GM21786 (cell line): ENCODE measurements around the gene PPM1L.
"Not testable (repeated sequence)": the region's sequence is repeated elsewhere in the genome, so short reads cannot be mapped to it uniquely, and the experiment has no call there.

Experiments used
- ATAC-seq: cut with Tn5 transposase; IDR thresholded peaks from one replicate; pipeline ENCODE4 v1.9.1; 2021; ENCODE audit not compliant: unreplicated experiment

PPM1L gene

DNA sequence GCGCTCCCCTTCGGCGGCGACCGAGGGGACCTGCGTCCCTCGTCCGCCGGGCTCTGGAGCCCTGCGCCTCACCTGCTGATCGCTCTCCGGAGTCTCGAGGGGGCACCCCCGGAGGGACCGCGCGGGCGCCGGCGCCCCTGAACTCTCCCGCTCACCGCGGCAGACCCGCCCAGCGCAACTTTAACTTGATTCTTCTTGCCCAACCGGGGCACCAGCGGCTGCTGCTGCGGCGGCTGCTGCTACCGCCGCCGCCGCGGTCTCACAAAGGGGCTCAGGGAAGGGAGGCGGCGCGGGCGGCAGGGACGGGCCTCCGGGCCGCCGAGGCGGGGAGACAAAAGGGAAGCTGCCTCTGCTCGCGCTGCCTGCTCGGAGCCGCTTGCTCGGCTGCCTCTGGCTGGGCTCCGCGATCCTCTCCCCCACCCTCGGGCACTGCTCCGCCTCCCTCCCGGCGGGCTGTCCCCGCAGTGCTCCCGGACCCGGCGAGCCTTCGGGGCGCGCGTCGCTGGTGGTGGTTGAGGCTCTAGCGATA is at the start of gene PPM1L:
PPM1L (plus strand) TSS at position 456 of the 529 bp plus-strand sequence.
- peak; percentile 38 for ATAC-seq

DNA sequence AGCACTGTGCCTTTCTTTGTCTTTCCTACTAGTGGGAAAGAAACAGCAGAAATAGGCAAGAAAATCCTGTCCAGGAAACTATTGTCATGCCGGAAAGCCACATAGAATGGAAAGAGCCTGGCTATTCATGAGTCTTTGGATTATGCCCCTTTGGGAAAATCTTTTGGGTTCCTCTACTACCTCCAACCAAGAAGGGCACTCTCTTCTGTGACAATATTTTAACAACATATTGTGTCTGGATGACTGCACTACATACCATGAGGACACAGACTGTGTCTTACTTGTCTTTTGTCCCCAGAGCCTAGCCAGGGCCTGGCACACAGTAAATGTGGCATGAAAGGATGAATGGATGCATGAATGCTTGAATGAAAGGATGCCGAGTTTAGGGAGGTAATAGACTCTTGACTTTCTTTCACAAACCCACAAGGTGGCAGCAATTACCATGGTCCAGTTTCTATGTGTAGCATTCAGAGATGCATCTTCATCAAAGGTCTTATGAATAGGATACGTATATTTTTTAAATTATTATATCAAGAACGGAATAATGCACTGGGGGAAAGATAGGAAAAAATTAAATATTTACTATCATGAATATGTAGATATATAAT is 48.7 kb upstream of the PPM1L start:
- peak; percentile 68 for ATAC-seq

DNA sequence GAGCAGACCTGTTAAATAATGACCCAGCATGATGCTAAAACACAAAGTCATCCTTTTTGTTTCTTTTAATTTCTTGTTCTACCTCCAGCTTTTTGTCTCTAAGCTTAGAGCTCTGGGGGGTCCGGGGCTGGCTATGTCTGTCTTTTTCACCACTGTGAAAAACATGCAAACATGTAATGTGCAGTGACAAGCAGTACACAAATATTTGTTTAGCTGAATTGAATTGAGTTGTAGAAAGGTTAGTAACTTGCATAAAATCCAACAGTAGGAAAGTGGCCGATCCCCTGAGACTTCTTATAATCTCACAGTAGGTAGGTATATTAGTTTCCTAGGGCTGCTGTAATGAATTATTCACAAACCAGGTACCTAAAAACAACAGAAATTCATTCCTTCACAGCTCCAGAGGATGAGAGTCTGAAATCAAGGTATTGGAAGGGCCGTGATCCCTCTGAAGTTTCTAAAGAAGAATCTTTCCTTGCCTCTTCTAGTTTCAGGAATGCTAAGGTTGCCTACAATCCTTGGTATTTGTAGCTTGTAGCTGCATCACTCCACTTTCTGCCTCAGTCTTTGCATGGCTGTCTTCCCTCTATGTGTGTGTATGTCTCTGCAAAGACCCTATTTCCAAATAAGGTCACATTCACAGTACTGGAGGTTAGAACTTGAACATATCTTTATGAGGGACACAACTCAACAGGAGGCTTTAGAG is 46.4 kb upstream of the PPM1L start:
- ATAC-seq: no peak

DNA sequence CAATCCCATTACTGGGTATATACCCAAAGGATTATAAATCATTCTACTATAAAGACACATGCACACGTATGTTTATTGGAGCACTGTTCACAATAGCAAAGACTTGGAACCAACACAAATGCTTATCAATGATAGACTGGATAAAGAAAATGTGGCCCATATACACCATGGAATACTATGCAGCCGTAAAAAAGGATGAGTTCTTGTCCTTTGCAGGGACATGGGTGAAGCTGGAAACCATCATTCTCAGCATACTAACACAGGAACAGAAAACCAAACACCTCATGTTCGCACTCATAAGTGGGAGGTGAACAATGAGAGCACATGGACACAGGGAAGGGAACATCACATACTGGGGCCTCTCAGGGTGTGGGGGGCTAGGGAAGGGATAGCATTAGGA is 42.9 kb upstream of the PPM1L start:
- not testable (repeated sequence) for ATAC-seq

DNA sequence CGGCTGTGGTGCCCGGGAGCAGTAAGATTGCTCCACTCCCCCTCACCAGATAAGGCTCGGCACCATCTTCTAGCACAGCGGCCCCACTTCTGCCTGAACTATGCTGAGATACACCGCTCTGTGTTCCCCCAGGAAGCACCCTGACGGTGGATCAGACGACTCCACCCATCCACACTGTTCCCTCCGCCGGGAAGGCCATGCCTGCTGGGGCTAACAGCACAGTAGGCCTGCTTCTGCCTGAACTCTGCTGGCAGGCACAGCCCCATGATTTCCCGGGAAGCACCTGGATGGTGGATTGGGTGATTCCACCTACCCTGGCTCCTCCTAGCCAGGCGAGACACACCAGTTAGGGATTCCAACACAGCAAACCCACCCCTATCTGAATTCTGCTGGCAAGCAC is 36.3 kb upstream of the PPM1L start:
- ATAC-seq: no peak

DNA sequence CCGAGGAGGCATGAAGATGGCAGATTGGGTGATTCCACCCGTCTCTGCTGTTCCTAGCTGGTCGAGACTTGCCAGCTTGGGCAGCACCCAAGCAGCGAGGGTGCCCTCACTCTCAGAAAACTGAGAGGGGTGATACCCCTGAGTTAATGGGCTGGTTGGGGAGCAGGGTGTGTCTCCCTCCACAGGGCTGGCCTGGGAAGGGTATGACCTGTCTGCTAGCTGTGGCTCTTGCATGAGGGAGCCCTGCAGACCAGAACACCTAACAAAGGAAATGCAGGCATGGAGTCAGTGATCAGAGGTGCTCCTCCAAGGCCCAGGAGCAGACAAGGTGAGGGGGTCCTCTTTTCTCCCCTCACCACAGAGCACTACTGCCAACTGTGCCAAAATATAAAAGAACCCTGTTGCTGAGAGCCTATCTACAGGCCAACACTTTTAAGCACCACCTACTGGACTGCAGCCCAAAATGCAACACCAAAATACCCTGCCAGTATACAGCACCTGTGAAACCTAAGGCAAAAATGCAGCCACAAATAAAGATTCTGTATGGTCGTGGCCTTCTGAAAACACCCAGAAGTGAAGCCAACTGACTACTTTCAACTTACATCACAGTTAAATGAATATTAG is 35.8 kb upstream of the PPM1L start:
- no peak for ATAC-seq

DNA sequence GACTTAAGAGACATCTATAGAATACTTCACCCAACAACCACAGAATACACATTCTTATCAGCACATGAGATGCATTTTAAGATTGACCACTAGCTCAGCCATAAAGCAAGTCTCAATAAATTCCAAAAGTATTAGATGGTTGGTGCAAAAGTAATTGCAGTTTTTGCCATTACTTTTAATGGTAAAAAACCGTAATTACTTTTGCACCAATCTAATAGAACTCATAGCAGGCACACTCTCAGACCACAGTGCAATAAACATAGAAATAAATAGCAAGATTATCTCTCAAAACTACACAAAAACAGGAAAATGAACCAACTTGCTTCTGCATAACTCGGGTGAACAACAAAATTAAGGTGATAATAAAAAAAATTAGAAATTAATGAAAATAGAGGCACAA is 33.7 kb upstream of the PPM1L start:
- ATAC-seq: no peak

DNA sequence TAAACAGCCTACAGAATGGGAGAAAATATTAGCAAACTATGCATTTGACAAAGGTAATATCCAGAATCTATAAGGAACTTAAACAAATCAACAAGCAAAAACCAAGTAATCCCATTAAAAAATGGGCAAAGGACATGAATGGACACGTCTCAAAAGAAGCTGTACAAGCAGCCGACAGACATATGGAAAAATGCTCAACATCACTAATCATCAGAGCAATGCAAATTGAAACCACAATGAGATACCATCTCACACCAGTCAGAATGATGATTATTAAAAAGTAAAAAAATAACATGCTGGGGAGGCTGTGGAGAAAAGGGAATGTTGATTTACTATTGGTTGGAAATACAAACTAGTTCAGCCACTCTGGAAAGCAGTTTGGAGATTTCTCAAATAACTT is 30.7 kb upstream of the PPM1L start:
- ATAC-seq: no peak

DNA sequence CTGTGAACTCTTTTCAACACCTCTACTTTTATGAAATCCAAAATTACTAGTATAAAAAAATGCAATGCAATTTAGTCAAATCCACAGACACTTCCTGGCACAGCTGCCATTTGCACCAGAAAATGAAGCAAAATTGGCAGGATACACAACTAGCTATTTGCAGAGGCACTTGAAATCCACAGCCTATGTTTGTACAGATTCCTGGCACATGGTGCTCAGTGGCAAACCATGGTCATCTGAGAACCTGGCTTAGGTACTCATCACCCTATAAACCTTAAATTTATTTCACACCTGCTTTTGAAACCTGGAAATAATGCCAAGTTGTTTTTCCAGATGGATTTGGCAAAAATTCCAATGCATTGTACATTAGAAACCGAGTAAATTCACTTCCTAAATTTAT is 20.2 kb upstream of the PPM1L start:
- no peak for ATAC-seq

DNA sequence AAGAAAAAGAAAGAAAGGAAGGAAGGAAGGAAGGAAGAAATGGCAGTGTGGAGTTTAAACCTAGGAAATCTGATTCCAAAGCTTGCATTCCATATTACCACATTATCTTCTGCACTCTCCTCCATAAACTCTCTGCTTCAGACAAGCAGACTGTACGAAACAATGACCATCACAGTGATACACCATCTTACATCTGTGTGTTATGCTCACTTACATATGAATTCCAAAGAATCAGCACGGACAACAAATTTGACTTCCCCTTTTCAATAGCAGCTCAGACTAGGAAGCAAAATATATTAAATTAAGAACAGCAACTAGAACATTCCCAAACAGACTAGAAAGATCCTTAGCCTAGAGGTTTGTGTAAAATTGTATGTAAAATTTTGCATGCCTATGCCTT is 18.0 kb upstream of the PPM1L start:
- no peak for ATAC-seq

DNA sequence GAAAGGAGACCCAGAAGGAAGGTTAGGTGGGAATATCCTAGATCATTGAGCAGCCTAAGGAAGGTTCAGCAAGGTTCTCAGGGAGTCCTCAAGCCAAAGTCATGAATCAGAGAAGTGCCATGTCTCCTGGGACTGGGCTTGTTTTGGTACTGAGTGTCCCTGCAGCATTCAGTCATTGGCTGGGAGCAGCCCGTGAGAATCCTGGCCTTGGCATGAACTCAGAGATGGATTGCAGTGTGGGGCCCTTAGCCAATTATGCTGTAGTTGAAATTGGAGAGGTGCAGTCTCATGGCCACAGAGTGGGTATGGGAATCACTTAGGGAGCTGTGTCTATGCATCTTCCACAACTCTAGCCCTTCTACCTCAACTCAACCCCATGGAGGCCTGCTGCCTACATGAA is 17.0 kb upstream of the PPM1L start:
- no peak for ATAC-seq

DNA sequence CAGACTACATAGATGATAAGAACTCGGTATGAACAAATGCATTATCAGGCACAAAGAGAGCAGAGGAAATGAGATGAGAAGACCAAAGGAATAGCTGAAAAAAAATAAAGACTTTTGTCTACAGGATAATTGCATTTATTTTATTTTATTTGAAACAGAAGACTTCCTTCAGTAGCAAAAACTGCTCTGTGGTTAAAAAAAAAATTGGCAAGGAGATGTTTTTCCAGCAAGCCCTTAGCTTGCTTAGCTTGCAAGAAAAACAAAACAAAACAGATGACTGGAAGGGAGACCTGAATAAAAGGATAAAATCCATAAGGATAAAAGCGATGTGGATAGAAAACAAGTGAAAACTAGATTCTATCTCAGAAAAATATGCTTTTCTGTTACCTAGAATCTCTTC is 9.1 kb upstream of the PPM1L start:
- ATAC-seq: no peak

DNA sequence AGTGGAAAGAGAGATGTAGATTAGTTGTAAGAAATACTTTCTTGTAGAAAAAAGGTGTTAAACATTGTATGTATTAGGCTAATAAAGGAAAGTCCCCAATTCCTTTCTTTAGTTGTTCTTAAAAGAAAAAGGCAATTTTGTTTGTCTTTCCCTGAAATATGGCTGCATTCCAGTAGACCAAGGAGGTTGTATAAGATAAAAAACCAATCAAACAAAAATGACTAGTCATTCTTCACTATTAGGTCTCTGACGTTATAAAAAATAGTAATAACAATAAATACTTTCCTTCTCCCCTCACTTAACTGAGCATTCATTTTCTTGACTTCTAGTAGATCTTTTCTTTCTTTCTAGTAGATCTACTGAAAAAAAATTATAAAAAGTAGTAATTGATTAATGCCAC is 8.6 kb upstream of the PPM1L start:
- no peak for ATAC-seq

DNA sequence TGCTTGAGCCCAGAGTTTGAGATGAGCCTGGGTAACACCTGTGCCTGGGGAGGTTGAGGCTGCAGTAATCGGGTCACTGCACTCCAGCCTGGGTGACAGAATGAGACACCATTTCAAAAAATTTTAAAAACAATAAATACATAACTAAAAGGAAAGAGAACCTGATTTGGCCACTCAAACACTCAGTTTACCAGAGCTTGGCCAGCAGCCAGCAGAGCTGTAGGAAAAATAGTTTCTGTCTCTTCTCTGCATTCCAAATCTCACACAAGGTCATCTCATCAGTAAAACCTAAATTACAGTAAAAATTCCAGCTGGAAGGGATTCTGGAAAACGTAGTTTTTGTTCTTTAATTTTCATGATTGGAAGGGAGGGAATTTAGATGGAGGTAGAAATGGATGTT is 7.8 kb upstream of the PPM1L start:
- no peak for ATAC-seq

DNA sequence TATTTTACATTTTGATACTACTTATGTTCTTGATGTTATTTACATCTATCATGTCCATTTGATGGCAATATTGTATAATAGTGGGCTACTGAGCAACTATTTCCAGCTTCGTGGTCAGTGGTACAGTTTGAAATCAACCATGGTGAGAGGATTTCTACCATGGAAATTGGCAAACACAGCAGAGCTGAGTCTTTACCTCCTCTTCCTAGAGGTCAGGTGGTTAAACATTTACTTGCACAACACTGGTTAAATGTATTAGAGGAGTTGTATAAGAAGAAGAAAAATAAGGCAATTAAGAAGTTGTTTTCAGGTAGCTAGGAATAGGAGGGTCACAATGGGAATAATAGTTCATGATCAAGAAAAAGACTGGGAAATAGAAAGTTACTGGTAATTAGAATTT is 7.2 kb upstream of the PPM1L start:
- no peak for ATAC-seq

DNA sequence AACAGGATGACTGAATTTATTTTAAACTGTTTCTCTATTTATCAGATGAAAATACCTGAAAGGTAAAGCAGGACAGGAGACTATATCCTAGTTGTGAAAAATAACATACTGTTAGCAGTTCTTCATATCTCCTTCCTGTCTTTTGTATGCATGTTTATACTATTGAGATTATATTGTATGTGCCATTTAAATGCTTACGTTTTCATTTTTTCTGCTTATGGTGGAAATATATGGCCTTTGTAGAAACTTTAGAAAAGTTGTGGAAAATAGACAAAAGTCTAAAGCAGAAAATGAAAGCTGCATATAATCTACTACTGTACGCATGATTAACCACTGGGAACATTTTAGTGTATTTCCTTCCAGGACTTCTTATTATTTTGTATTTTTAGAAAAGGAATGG is 2.1 kb upstream of the PPM1L start:
- ATAC-seq: no peak

DNA sequence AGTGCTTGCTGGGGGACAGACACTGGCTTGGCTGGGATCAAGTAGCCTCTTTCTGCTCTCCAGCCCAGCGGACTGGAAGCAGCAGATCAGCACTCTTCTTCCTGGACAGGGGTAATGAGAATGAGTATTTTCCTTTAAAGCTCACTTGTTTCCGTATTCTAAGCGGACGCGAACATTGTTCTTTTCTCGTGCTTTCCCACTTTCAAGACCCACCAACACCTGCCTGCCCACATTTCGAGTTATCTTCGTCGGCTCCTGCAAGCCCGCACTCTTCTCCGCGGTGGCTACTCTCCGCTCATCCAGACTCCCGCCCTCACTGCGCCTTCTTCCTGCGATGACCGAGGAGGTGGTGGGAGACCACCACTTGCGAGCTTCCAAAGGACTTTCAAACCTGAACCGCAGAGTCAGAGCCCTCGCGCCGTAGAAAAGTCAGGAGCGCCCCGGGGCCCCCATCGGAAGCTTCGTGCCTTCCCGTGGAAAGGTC is 1.6 kb upstream of the PPM1L start:
- no peak for ATAC-seq

DNA sequence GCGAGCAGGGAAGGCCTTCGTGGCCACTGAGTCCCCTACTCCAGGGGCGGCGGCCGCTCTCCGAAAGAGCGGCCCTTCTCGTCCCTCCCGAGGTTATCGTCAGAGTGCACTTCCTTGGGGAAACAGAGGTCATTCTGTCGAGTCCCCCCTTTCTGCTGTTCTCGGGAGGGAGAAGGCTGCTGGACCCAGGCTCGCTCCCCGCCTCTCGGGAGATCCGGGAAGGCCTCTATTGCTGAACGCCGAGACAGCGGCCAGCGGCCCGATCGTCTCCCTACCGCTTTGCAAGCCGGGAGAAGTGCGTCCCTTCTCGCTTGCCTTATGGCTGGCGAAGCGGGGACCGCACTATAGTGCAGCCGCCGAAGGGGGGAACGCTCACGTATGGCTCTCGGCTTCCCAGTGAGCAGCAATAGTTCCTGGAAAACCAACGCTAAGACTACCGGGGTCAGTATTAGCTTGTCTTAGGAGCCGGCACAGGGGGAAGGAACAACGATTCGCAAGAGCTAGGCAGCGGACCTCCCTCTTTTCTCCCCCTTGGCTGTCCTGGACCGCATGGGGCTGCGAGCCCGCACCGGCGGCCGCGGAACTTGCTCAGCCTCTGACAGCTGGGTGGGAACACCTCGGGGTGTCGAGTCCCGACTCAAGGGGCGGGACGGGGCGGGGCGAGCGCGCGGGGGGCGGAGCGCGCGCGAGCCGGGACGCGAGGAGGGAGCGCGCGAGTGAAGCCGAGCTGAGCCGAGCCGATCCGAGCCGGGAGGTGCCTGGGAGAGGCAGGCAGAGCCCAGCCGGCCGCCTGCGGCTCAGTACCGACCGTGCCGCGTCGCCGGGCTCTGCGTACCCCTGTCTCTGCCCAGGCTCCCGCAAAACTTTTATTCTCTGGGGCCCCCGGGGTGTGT is 930 bp upstream of the PPM1L start:
- ATAC-seq: peak; percentile 86

DNA sequence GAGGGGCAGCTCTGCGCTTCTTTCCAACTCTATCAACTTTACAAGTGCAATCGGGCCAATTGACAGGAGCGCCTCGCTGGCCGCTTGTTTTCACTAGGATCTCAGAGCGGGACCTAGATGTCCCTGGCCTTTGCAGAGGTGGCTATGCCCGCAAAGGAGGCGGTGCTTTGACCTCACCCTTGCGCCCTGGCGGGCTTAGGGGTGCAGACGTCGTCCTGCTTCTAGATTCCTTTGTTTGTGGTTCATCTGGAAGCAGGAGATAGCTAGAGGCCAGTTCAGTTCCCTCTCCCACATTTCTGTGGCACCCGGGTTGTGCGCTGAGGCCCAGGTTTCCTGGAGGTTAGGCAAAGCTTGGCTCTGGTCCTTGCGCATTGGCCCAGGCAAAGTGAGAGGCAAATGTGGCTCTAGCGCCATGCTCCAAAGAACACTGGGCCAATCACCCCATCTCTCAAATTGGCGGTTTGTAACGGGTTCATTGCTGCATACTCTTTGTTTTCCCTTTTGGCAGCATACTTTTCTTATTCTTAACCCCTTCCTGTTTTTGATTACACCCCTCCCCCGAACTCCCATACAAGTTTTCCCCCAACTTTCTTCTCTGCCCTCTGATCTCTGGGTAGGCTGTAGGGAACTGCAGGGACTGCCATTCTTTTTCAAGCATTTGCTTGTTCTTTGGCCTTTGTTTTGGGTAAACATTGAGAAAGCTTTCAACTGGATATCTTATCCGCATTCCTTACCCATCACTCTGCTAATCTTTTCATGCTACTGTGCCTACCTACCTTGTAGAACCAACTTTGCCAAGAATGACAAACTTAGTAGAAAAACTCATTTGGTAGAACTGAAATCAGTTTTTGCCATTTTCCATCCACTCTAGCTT is 1.4 kb downstream of the PPM1L start:
- ATAC-seq: no peak

DNA sequence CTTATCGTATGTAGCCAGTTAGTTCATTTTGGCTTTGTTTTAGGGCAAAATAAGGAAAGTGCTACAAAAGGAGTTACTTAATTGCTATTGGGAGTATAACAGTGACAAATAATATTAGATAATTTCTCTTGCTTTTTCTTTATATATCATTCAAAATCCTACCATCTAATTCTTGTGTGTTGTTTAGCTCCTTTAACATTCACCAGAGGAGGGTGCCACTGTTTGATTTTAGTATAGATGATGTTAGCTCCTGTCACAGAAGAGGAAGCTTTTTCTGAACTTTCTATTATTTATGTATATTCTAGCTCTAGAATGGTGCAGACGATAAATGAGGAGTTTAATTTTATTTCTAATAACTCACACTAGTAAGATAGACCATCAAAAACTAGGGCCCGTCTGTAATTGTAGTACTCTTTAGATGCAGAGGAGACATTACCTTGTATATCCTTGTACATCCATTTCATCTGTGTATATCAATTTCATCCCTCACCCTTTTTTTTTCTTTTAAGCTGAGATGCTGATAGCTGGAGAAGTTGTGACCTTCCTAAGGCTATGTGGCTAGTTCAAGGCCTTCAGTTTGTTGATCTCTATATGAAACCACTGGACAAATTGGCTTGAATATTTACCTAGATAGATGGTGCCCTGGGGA is 3.0 kb downstream of the PPM1L start:
- no peak for ATAC-seq
